ENCODE data around the gene LMO7.

The LMO7 gene

DNA sequence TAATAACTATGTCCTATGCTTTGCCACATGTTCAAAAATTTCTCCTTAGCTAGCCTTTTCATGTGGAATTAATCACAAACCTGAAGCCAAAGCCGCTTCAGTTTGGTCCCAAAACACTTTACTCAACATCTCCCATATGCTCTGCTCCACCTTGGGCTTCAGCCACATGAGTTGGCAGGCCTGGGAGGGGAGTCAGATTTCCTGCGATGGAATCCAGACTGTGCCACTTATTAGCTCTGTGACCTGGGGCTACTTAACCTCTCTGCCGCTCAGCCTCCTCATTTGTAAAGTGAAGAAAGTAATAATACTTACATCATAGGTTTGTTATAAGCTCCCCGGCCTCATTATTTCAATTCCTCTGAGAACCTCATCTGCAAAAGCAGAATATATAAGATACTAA is 272.0 kb downstream of the LMO7 start:
- Histone ChIP-seq H4K91ac (ENCODE audit: low read length) (no peak overlapping the region), H3K79me1 (replicated peaks; ENCODE audit: low read length, poor library complexity, severe bottlenecking) (no peaks in the 10 kb centered on the region), H3K9ac (ENCODE audit: low read length) (no peak overlapping the region), H3K18ac (ENCODE audit: low read depth in 1 of 2, low read length in 2 of 2) (no peak overlapping the region), H4K8ac (ENCODE audit: low read length) (no peak overlapping the region), H3K36me3 (ENCODE audit: control insufficient read depth in 1 of 2, insufficient read depth in 2 of 2, low read depth in 1 of 2, low read length in 2 of 2) (no peaks in the 10 kb centered on the region), H3K9me3 (ENCODE audit: control insufficient read depth, low read length) (no peaks in the 10 kb centered on the region), H2BK120ac (ENCODE audit: low read depth, low read length) (no peak overlapping the region), H3K14ac (ENCODE audit: low read length in 2 of 2) (no peak overlapping the region), H3K23ac (ENCODE audit: low read length in 2 of 2) (no peak overlapping the region), H3K4me3 (ENCODE audit: insufficient read depth in 1 of 2, low read depth in 1 of 2, low read length in 2 of 2) (no peak overlapping the region), H3K4me1 (ENCODE audit: control insufficient read depth, insufficient read depth, low read depth, low read length) (no peaks in the 10 kb centered on the region), H2AK5ac (ENCODE audit: low read length, severe bottlenecking) (no peak overlapping the region), H3K4me2 (ENCODE audit: low read length, poor library complexity, severe bottlenecking) (no peak overlapping the region), H2BK5ac (ENCODE audit: low read depth, low read length, poor library complexity, severe bottlenecking) (no peak overlapping the region), H3K27me3 (ENCODE audit: control insufficient read depth in 1 of 2, insufficient read depth in 1 of 2, low read length in 2 of 2) (no peaks in the 10 kb centered on the region), H3K27ac (ENCODE audit: low read length, poor library complexity, severe bottlenecking) (no peak overlapping the region), H3K4ac (ENCODE audit: low read depth in 1 of 2, low read length in 2 of 2) (no peak overlapping the region), H2AFZ (ENCODE audit: low read depth, low read length) (no peak overlapping the region), H2BK15ac (ENCODE audit: low read depth, poor library complexity, severe bottlenecking) (no peak overlapping the region), H2BK12ac (ENCODE audit: low read length in 2 of 2) (no peak overlapping the region)
- WGBS = 80% methylated on average over 2 of the region's 4 CpGs
- no peak for DNase-seq
